ENCODE data around the gene STK39.

GRCh38 chr2:168062054-168062453 is 185.3 kb downstream of the STK39 start:
- TF ChIP-seq GATA3 (IDR thresholded peaks at IDR 0.05; ENCODE audit: low read depth, low read length) (no peak), GATA2 (IDR thresholded peaks at IDR 0.05; ENCODE audit: low read depth, low read length) (no peak)

Measured in SH-SY5Y (cell line).